ENCODE measurements around the gene SBNO1. TPM values are rescaled to one million over a fixed set of nuclear protein-coding genes. Genes with fewer than 3 reads are reported as not detected.

Gene SBNO1
- total RNA-seq, 1 experiment from 2014 or later = 43.8 TPM

- CTCF ChIA-PET = no interaction called here
- Histone ChIP-seq H3K79me2 (ENCODE audit: insufficient read depth, low read length) (peaks cover 49% of the 10 kb centered on the region), H3K9me2 (ENCODE audit: insufficient read depth) (no peaks in the 10 kb centered on the region), H3K9me3 (ENCODE audit: control insufficient read depth in 1 of 2, insufficient read depth in 1 of 2, low read depth in 1 of 2, low read length in 2 of 2) (no peaks in the 10 kb centered on the region), H3K27me3 (ENCODE audit: insufficient read depth, low read length) (no peaks in the 10 kb centered on the region), H3K4me3 (replicated peaks in 1 of 2; ENCODE audit: low read depth in 1 of 2, low read length in 2 of 2) (peak overlapping the region; percentile 72 to 76), H3K9ac (ENCODE audit: low read length) (peak overlapping the region; percentile 82), H3K4me1 (ENCODE audit: control insufficient read depth in 1 of 2, insufficient read depth in 2 of 2, low read length in 2 of 2) (peaks cover 6 to 19% of the 10 kb centered on the region in 2 experiments; a peak in 3 of 4 replicates), H3K4me2 (ENCODE audit: low read length) (peak overlapping the region; percentile 79), H2AFZ (ENCODE audit: low read depth, low read length, poor library complexity, severe bottlenecking) (no peak overlapping the region), H3K27ac (ENCODE audit: low read depth, low read length) (peak overlapping the region; percentile 92), H4K20me1 (ENCODE audit: insufficient read depth) (no peaks in the 10 kb centered on the region), H3K36me3 (ENCODE audit: control insufficient read depth in 1 of 2, insufficient read depth in 2 of 2, low read length in 2 of 2) (peaks cover 3 to 8% of the 10 kb centered on the region in 2 experiments; a peak in 3 of 4 replicates)
- ATAC-seq (no peak), DNase-seq (ENCODE audit: low read depth, low spot score) (no peak)
- POLR2A ChIA-PET = no interaction called here
- no TSS peak for BruUV-seq (replicated peaks)
- RAD21 ChIA-PET (ENCODE audit: low non-redundant PET in 1 of 2, low total read pairs in 2 of 2, uncharacterized antibody in 2 of 2, unreplicated experiment in 2 of 2) = no interaction called here
- TF ChIP-seq ATF3 (IDR thresholded peaks at IDR 0.05) (no peak), SP1 (IDR thresholded peaks at IDR 0.05; ENCODE audit: low read depth) (no peak)
- intact Hi-C loops (cut with micrococcal nuclease) = loop anchor here (1.0 kb wide), 1 partner anchor 312 kb away; no protein-coding TSS in a partner anchor
These were observed 94.8 kb downstream of the SBNO1 start for GRCh38 chr12:123269896-123270213.

- Histone ChIP-seq H3K9me3 (ENCODE audit: control insufficient read depth in 1 of 2, insufficient read depth in 1 of 2, low read depth in 1 of 2, low read length in 2 of 2) (no peaks in the 10 kb centered on the region), H3K27ac (ENCODE audit: low read depth, low read length) (no peak overlapping the region), H3K4me2 (ENCODE audit: low read length) (peak overlapping the region; percentile 79), H3K4me3 (replicated peaks in 1 of 2; ENCODE audit: low read depth in 1 of 2, low read length in 2 of 2) (no peak overlapping the region), H4K20me1 (ENCODE audit: insufficient read depth) (no peaks in the 10 kb centered on the region), H3K36me3 (ENCODE audit: control insufficient read depth in 1 of 2, insufficient read depth in 2 of 2, low read length in 2 of 2) (peaks cover 3 to 12% of the 10 kb centered on the region in 2 experiments; a peak in 3 of 4 replicates), H2AFZ (ENCODE audit: low read depth, low read length, poor library complexity, severe bottlenecking) (no peak overlapping the region), H3K79me2 (ENCODE audit: insufficient read depth, low read length) (peaks cover 53% of the 10 kb centered on the region), H3K27me3 (ENCODE audit: insufficient read depth, low read length) (no peaks in the 10 kb centered on the region), H3K9ac (ENCODE audit: low read length) (no peak overlapping the region; the same call in 1 of the 2 replicates), H3K9me2 (ENCODE audit: insufficient read depth) (no peaks in the 10 kb centered on the region), H3K4me1 (ENCODE audit: control insufficient read depth in 1 of 2, insufficient read depth in 2 of 2, low read length in 2 of 2) (peaks cover 6 to 19% of the 10 kb centered on the region in 2 experiments; a peak in 3 of 4 replicates)
- DNase-seq (ENCODE audit: low read depth, low spot score) (no peak), ATAC-seq (no peak)
- intact Hi-C loops (cut with micrococcal nuclease) = no loop called here
- ChIA-PET POLR2A (no interaction called here), CTCF (no interaction called here), RAD21 (ENCODE audit: low non-redundant PET in 1 of 2, low total read pairs in 2 of 2, uncharacterized antibody in 2 of 2, unreplicated experiment in 2 of 2) (no interaction called here)
- no TSS peak for BruUV-seq (replicated peaks)
- TF ChIP-seq TCF7L2 (IDR thresholded peaks at IDR 0.05; ENCODE audit: borderline replicate concordance, extremely low read depth, insufficient read depth, insufficient read length) (no peak), POLR2A (IDR thresholded peaks at IDR 0.05; ENCODE audit: borderline replicate concordance, extremely low read depth, insufficient read depth, insufficient read length) (no peak), JUND (IDR thresholded peaks at IDR 0.05) (no peak), ELF1 (IDR thresholded peaks at IDR 0.05; ENCODE audit: borderline replicate concordance, low read depth) (no peak), ZFX (IDR thresholded peaks at IDR 0.05) (no peak), CBX3 (IDR thresholded peaks at IDR 0.05; ENCODE audit: low read depth) (no peak), EZH2phosphoT487 (IDR thresholded peaks at IDR 0.05; ENCODE audit: borderline replicate concordance) (no peak), SRF (IDR thresholded peaks at IDR 0.05; ENCODE audit: low read depth) (no peak), EZH2 (IDR thresholded peaks at IDR 0.05) (no peak), YY1 (IDR thresholded peaks at IDR 0.05; ENCODE audit: extremely low read depth, insufficient replicate concordance, low read depth, low read length) (no peak), SIN3A (IDR thresholded peaks at IDR 0.05; ENCODE audit: low read depth) (no peak), CEBPB (IDR thresholded peaks at IDR 0.05; ENCODE audit: low read depth) (no peak), EGR1 (IDR thresholded peaks at IDR 0.05; ENCODE audit: low read depth) (no peak), ZNF274 (IDR thresholded peaks at IDR 0.05; ENCODE audit: low read depth, low read length) (no peak), SP1 (IDR thresholded peaks at IDR 0.05; ENCODE audit: low read depth) (no peak), ATF3 (IDR thresholded peaks at IDR 0.05) (no peak), RAD21 (IDR thresholded peaks at IDR 0.05; ENCODE audit: low read depth) (no peak)
These were observed 95.2 kb downstream of the SBNO1 start for GRCh38 chr12:123269395-123269892.

Data from HCT116 (cell line).